ENCODE data around the gene DGKH.

DGKH gene

DNA sequence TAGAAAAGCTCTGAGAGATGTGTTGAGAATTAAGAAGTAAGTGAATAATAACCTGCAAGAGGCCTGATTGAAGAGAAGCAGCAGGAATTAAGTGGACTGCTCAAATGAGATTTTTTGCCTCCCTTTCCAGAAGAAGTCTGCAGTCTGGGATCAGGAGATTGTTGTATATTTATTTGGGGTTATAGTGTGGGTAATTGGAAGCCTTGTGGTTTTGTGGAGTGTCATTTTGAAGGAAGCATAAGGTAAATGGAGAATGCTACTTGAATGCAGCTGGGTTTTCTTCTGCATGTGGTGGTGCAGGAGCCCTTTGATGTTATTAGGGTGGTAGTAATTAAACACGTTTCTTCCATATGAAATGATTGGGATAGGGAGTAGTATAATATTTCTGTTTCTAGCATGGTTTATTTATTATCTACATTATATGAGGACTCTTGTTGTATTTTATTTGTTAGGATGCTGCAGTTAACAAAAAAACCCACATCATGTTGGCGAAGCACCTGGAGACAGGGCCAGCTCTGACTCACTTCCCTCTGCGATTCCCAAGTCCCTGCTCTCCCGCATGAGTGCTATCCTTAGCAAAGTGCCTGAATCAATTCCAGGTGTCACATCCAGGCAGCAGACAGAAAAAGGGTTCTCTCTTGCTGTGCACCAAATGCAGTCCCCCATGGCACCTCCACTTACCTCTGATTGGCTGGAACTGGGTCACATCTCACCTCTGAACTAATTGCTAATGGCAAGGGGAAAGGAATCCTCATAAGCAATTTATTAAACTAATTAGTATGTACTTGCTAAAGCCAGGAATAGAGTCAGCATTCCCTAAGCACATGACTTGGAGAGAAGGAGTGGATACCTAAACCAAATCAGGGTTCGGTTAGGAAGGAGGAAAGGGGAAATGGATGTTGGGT is 54.8 kb downstream of the DGKH start:
- no peak overlapping the region for H3K4me2 ChIP-seq (ENCODE audit: low read length)
- no peaks in the 10 kb centered on the region for H3K4me1 ChIP-seq
- no peak overlapping the region for H2AFZ ChIP-seq
- H3K36me3 ChIP-seq (ENCODE audit: control insufficient read depth, insufficient read depth, low read length): no peaks in the 10 kb centered on the region
- H3K27me3 ChIP-seq (ENCODE audit: control insufficient read depth, insufficient read depth, low read length): no peaks in the 10 kb centered on the region
- TF ChIP-seq, protein P1, sequence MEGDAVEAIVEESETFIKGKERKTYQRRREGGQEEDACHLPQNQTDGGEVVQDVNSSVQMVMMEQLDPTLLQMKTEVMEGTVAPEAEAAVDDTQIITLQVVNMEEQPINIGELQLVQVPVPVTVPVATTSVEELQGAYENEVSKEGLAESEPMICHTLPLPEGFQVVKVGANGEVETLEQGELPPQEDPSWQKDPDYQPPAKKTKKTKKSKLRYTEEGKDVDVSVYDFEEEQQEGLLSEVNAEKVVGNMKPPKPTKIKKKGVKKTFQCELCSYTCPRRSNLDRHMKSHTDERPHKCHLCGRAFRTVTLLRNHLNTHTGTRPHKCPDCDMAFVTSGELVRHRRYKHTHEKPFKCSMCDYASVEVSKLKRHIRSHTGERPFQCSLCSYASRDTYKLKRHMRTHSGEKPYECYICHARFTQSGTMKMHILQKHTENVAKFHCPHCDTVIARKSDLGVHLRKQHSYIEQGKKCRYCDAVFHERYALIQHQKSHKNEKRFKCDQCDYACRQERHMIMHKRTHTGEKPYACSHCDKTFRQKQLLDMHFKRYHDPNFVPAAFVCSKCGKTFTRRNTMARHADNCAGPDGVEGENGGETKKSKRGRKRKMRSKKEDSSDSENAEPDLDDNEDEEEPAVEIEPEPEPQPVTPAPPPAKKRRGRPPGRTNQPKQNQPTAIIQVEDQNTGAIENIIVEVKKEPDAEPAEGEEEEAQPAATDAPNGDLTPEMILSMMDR (IDR thresholded peaks at IDR 0.05): no peak
- no peak overlapping the region for H3K4me3 ChIP-seq (ENCODE audit: low read depth, low read length)
- no peak overlapping the region for H3K9ac ChIP-seq
- no peak overlapping the region for H3K27ac ChIP-seq
- H3K9me3 ChIP-seq (ENCODE audit: control insufficient read depth, low read length): no peaks in the 10 kb centered on the region
- no peaks in the 10 kb centered on the region for H3K79me2 ChIP-seq

DNA sequence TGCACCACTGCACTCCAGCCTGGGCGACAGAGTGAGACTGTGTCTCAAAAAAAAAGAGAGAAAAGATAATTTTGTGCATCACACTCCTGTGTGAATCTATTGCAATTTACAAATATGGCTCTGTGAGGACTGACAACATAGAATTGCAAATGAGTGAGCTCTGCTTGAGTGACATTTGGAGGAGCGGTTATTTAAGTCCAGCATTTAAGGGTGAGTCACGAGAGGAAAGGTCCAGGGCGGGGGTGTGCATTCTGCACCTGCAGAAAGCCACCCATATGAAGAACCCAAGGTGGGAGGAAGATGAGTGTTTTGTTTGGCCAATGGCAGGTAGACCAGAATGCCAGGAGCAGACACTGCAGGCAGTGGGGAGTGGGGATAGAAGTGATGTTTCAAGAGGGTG is 58.5 kb downstream of the DGKH start:
- H3K27ac ChIP-seq: no peak overlapping the region
- H3K4me3 ChIP-seq (ENCODE audit: low read depth, low read length): no peak overlapping the region
- no peaks in the 10 kb centered on the region for H3K4me1 ChIP-seq
- no peak overlapping the region for H2AFZ ChIP-seq
- no peaks in the 10 kb centered on the region for H3K36me3 ChIP-seq (ENCODE audit: control insufficient read depth, insufficient read depth, low read length)
- H3K4me2 ChIP-seq (ENCODE audit: low read length): no peak overlapping the region
- no peaks in the 10 kb centered on the region for H3K27me3 ChIP-seq (ENCODE audit: control insufficient read depth, insufficient read depth, low read length)
- no peaks in the 10 kb centered on the region for H3K9me3 ChIP-seq (ENCODE audit: control insufficient read depth, low read length)
- TF ChIP-seq, protein P1 (IDR thresholded peaks at IDR 0.05): no peak
- no peaks in the 10 kb centered on the region for H3K79me2 ChIP-seq
- H3K9ac ChIP-seq: no peak overlapping the region

DNA sequence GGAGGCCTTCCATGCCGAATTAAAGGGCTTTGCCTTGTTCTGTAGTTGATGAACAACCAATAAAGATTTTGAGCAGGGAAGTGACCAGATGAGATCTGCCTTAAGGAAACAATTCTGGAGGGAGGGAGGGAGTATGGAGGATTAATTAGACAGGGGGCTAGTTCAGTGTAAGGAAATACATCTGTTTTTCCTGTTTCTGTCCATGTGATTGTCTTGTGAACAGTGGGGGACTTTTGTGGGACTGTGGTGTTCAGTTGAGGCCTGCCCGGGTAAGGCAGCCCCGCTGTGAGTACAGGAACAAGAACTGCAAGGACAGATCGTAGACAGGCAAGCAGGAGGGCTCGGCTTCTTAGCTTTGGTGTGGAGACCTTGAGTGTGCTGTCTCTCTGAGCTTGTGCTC is 59.0 kb downstream of the DGKH start:
- Histone ChIP-seq H3K36me3 (ENCODE audit: control insufficient read depth, insufficient read depth, low read length) (no peaks in the 10 kb centered on the region), H3K27ac (no peak overlapping the region), H3K4me3 (ENCODE audit: low read depth, low read length) (no peak overlapping the region), H3K9ac (no peak overlapping the region), H3K4me2 (ENCODE audit: low read length) (no peak overlapping the region), H3K27me3 (ENCODE audit: control insufficient read depth, insufficient read depth, low read length) (no peaks in the 10 kb centered on the region), H3K9me3 (ENCODE audit: control insufficient read depth, low read length) (no peaks in the 10 kb centered on the region), H3K4me1 (no peaks in the 10 kb centered on the region), H2AFZ (no peak overlapping the region), H3K79me2 (no peaks in the 10 kb centered on the region)
- TF ChIP-seq, protein P1 (IDR thresholded peaks at IDR 0.05): no peak

DNA sequence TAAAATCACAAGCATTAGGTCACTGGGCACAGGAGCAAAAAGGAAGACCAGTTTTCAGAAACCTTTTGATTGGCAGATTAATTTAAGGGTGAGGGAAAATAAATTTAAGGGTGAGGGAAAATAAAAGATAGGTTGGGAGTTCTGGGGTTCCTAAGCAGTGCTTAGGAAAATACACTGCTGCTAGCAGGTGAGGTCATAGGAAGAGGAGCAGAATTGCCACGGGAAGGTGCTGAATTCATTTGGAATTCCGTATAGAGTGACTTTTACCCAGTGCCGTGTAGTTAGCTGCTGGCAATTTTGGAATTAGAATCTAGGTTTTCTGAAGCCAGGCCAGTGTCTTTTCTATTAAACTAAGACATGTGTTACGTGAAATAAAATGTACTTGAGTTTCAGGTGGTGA is 59.8 kb downstream of the DGKH start:
- H3K36me3 ChIP-seq (ENCODE audit: control insufficient read depth, insufficient read depth, low read length): no peaks in the 10 kb centered on the region
- no peaks in the 10 kb centered on the region for H3K79me2 ChIP-seq
- no peak overlapping the region for H3K4me2 ChIP-seq (ENCODE audit: low read length)
- H3K27me3 ChIP-seq (ENCODE audit: control insufficient read depth, insufficient read depth, low read length): no peaks in the 10 kb centered on the region
- no peaks in the 10 kb centered on the region for H3K9me3 ChIP-seq (ENCODE audit: control insufficient read depth, low read length)
- no peaks in the 10 kb centered on the region for H3K4me1 ChIP-seq
- no peak overlapping the region for H3K27ac ChIP-seq
- H3K4me3 ChIP-seq (ENCODE audit: low read depth, low read length): no peak overlapping the region
- no peak overlapping the region for H3K9ac ChIP-seq
- H2AFZ ChIP-seq: no peak overlapping the region
- TF ChIP-seq, protein P1 (IDR thresholded peaks at IDR 0.05): no peak

DNA sequence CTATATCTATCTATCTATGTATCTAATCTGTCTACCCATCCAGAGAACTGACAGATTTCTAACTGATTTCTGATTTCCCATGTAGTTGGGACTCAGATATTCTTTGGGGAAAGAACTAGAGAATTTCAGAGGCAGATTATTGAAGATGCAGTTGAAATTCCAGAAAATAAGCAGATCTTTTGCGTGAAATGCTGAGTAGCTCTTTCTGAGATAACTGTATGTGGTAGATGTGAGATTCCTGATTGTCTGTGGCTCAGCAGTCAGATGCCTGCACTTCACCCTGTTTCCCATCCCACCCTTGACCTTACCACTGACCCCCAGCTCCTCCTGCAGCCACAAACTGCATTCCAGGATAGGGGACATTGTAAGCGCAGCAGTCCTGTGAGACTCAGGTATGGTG is 61.5 kb downstream of the DGKH start:
- TF ChIP-seq, protein P1 (IDR thresholded peaks at IDR 0.05): no peak
- Histone ChIP-seq H3K36me3 (ENCODE audit: control insufficient read depth, insufficient read depth, low read length) (no peaks in the 10 kb centered on the region), H3K27ac (no peak overlapping the region), H3K4me3 (ENCODE audit: low read depth, low read length) (no peak overlapping the region), H2AFZ (no peak overlapping the region), H3K27me3 (ENCODE audit: control insufficient read depth, insufficient read depth, low read length) (no peaks in the 10 kb centered on the region), H3K4me1 (no peaks in the 10 kb centered on the region), H3K4me2 (ENCODE audit: low read length) (no peak overlapping the region), H3K9ac (no peak overlapping the region), H3K79me2 (no peaks in the 10 kb centered on the region), H3K9me3 (ENCODE audit: control insufficient read depth, low read length) (no peaks in the 10 kb centered on the region)

Data from parathyroid adenoma (tissue), 2 donors.